A549 (cell line): ENCODE results near the gene ZNF768. TPM values are rescaled to one million over a fixed set of nuclear protein-coding genes. Genes with fewer than 3 reads are reported as not detected.

Experiments used
- ATAC-seq, 2 experiments: fragments of 200-7000 bp in 1 of 2; fragments of >200 bp in 1 of 2; cut with Nextera tagmentation in 1 of 2; cut with Tn5 transposase in 1 of 2; 3 replicates each; pipeline versions ENCODE4 v1.8.0 to v1.9.1; 2018 to 2020; ENCODE audit warnings: mild to moderate bottlenecking in 1 of 2, moderate library complexity in 1 of 2
- CTCF ChIA-PET: fragments of 300-600 bp; sonication (Branson Sonifier 250); formaldehyde crosslinking; extraction: SDS; loops from one replicate; lab custom pipeline; 2021; ENCODE audit warnings: antibody characterized with exemption, inconsistent platforms; lab: Yijun Ruan, JAX
- POLR2A ChIA-PET: fragments of 350-600 bp; formaldehyde crosslinking; extraction: SDS; loops from one replicate; lab custom pipeline; 2021; ENCODE audit warnings: antibody characterized with exemption, inconsistent platforms; lab: Yijun Ruan, JAX
- DNase-seq, 2 experiments: peaks; one replicate each; pipeline versions ENCODE4 v3.0.0 to v3.0.0-alpha.2; 2011 to 2016; ENCODE audit warnings: low read depth in 1 of 2, low spot score in 1 of 2
- FAIRE-seq: peaks from 2 replicates; lab custom pipeline; 2011; peaks lifted over from hg19 to GRCh38; lab: Jason Lieb, UNC
- H3K27ac ChIP-seq, 2 experiments: fragments of >200 bp; sonication (Bioruptor Twin); formaldehyde crosslinking; 3 replicates each; pipeline ENCODE4 v1.5.1; 2016 to 2017
- H3K4me1 ChIP-seq: fragments of >200 bp; sonication (Bioruptor Twin); formaldehyde crosslinking; 3 replicates; pipeline ENCODE4 v1.6.1; 2016
- H3K4me2 ChIP-seq: fragments of >200 bp; sonication (Bioruptor Twin); formaldehyde crosslinking; 3 replicates; pipeline ENCODE4 v1.6.1; 2016
- H3K4me3 ChIP-seq: fragments of >200 bp; sonication (Bioruptor Twin); formaldehyde crosslinking; 3 replicates; pipeline ENCODE4 v1.5.1; 2016
- H3K9me3 ChIP-seq: fragments of >200 bp; sonication (Bioruptor Twin); formaldehyde crosslinking; 3 replicates; pipeline ENCODE4 v1.6.1; 2016
- CBX8 ChIP-seq: fragments of 200-600 bp; sonication (generic); IDR thresholded peaks from 2 replicates; pipeline ENCODE4 v1.6.1; 2016
- CHD2 ChIP-seq: fragments of 150-350 bp; IDR thresholded peaks from 2 replicates; pipeline ENCODE4 v1.6.1; 2014; ENCODE audit warnings: low read length; ENCODE audit not compliant: partially characterized antibody
- EHMT2 ChIP-seq: fragments of 200-600 bp; sonication (generic); IDR thresholded peaks from 2 replicates; pipeline ENCODE4 v1.6.1; 2016; ENCODE audit warnings: antibody characterized with exemption, low read depth, mild to moderate bottlenecking, moderate library complexity
- GATA3 ChIP-seq: IDR thresholded peaks from 2 replicates; pipeline ENCODE4 v1.6.1; 2012; ENCODE audit warnings: borderline replicate concordance
- HEYL ChIP-seq: fragments of 250-450 bp; sonication (Bioruptor Pico); IDR thresholded peaks from 2 replicates; pipeline ENCODE4 v1.8.0; 2021; ENCODE audit warnings: mild to moderate bottlenecking, moderate library complexity
- HOXB13 ChIP-seq: fragments of 250-450 bp; sonication (Bioruptor Pico); IDR thresholded peaks from 2 replicates; pipeline ENCODE4 v1.5.0; 2020; ENCODE audit warnings: low read depth, mild to moderate bottlenecking, moderate library complexity
- HOXB5 ChIP-seq: fragments of 250-450 bp; sonication (Bioruptor Pico); IDR thresholded peaks from 2 replicates; pipeline ENCODE4 v1.5.0; 2020; ENCODE audit warnings: mild to moderate bottlenecking, moderate library complexity
- JUN ChIP-seq, 2 experiments: fragments of >200 bp; sonication (Bioruptor Twin); formaldehyde crosslinking; IDR thresholded peaks; 2 replicates in 1 of 2; 3 replicates in 1 of 2; pipeline ENCODE4 v1.6.1; 2016 to 2017
- KDM1A ChIP-seq: fragments of 200-600 bp; sonication (generic); IDR thresholded peaks from 2 replicates; pipeline ENCODE4 v1.6.1; 2016; ENCODE audit warnings: low read depth, mild to moderate bottlenecking
- KDM5A ChIP-seq: fragments of 200-600 bp; sonication (generic); IDR thresholded peaks from 2 replicates; pipeline ENCODE4 v1.6.1; 2016; ENCODE audit warnings: antibody characterized with exemption, mild to moderate bottlenecking
- MAFK ChIP-seq: fragments of 450-650 bp; IDR thresholded peaks from 2 replicates; pipeline ENCODE4 v1.6.1; 2014; ENCODE audit not compliant: partially characterized antibody
- MAZ ChIP-seq: fragments of 150-350 bp; IDR thresholded peaks from 2 replicates; pipeline ENCODE4 v1.6.1; 2014; ENCODE audit warnings: antibody characterized with exemption, low read depth, low read length, borderline replicate concordance
- NFE2L2 ChIP-seq: fragments of 150-350 bp; conservative IDR thresholded peaks from 2 replicates; pipeline ENCODE4 v1.6.1; 2014; ENCODE audit warnings: low read length
- NPAS2 ChIP-seq: fragments of 250-450 bp; sonication (Bioruptor Pico); IDR thresholded peaks from 2 replicates; pipeline ENCODE4 v1.8.0; 2022; ENCODE audit warnings: mild to moderate bottlenecking, moderate library complexity, borderline replicate concordance
- PHF8 ChIP-seq: fragments of 200-600 bp; sonication (generic); IDR thresholded peaks from 2 replicates; pipeline ENCODE4 v1.6.1; 2016; ENCODE audit warnings: low read depth, mild to moderate bottlenecking, antibody characterized with exemption, moderate library complexity, borderline replicate concordance
- POLR2A ChIP-seq: IDR thresholded peaks from 2 replicates; pipeline ENCODE4 v1.6.1; 2012; ENCODE audit warnings: mild to moderate bottlenecking, low read length
- RCOR1 ChIP-seq: fragments of 150-350 bp; IDR thresholded peaks from 2 replicates; pipeline ENCODE4 v1.6.1; 2014; ENCODE audit warnings: antibody characterized with exemption, low read length, low read depth
- RNF2 ChIP-seq: fragments of 200-600 bp; sonication (generic); IDR thresholded peaks from 2 replicates; pipeline ENCODE4 v1.6.1; 2016; ENCODE audit warnings: low read depth, mild to moderate bottlenecking, antibody characterized with exemption, moderate library complexity, borderline replicate concordance
- SMC3 ChIP-seq: fragments of >200 bp; sonication (Bioruptor Twin); formaldehyde crosslinking; IDR thresholded peaks from 3 replicates; pipeline ENCODE4 v1.6.1; 2018; ENCODE audit warnings: inconsistent platforms
- TP53 ChIP-seq: fragments of 250-450 bp; sonication (Bioruptor Pico); IDR thresholded peaks from 2 replicates; pipeline ENCODE4 v1.5.0; 2021; ENCODE audit warnings: mild to moderate bottlenecking, moderate library complexity
- ZC3H11A ChIP-seq: fragments of 450-650 bp; IDR thresholded peaks from 2 replicates; pipeline ENCODE4 v1.6.1; 2014; ENCODE audit warnings: antibody characterized with exemption, mild to moderate bottlenecking
- ZNF302 ChIP-seq: fragments of 250-450 bp; sonication (Bioruptor Pico); IDR thresholded peaks from 2 replicates; pipeline ENCODE4 v1.9.0; 2021; ENCODE audit warnings: inconsistent platforms, mild to moderate bottlenecking, moderate library complexity
- WGBS: methylation state at CpG from one replicate; pipeline ENCODE4 v1.1.6; 2017; ENCODE audit errors: missing lambda C conversion rate; 5-methylcytosine and 5-hydroxymethylcytosine counted together
- polyA plus RNA-seq, 4 experiments: library from polyadenylated mRNA; depleted of rRNA in 3 of 4; stranded (reverse); fragments of >200 nt; fragmentation: RNase III in 1 of 4; extraction: RNeasy Plus Mini Kit Qiagen cat#74134 plus additional on column Dnase treatment in 1 of 4; gene quantifications; 2 replicates in 3 of 4; 3 replicates in 1 of 4; pipeline ENCODE4 v1.2.3, GENCODE V29; 2011 to 2017
- TF ChIP-seq, protein P1 (sequence below): IDR thresholded peaks from 2 replicates; pipeline ENCODE4 v1.6.1; 2012
- TF ChIP-seq, protein P2 (sequence below): IDR thresholded peaks from 2 replicates; pipeline ENCODE4 v1.6.1; 2012; ENCODE audit warnings: low read depth, borderline replicate concordance
- TF ChIP-seq, protein P3 (sequence below): fragments of 250-450 bp; sonication (Bioruptor Pico); IDR thresholded peaks from 2 replicates; pipeline ENCODE4 v1.5.0; 2021; ENCODE audit warnings: mild to moderate bottlenecking, moderate library complexity, borderline replicate concordance
- TF ChIP-seq, protein P4 (sequence below): fragments of >200 bp; sonication (Bioruptor Twin); formaldehyde crosslinking; IDR thresholded peaks from 3 replicates; pipeline ENCODE4 v1.6.1; 2016
- TF ChIP-seq, protein P5 (sequence below): IDR thresholded peaks from 2 replicates; pipeline ENCODE4 v1.6.1; 2012
- TF ChIP-seq, protein P6 (sequence below): fragments of 200-600 bp; sonication (generic); IDR thresholded peaks from 2 replicates; pipeline ENCODE4 v1.6.1; 2016; ENCODE audit warnings: antibody characterized with exemption, mild to moderate bottlenecking, moderate library complexity

ZNF768 gene
- polyA plus RNA-seq, 2 of the 4 experiments (the other 2 are of a cell fraction) = 17.0 to 33.6 TPM

DNA sequence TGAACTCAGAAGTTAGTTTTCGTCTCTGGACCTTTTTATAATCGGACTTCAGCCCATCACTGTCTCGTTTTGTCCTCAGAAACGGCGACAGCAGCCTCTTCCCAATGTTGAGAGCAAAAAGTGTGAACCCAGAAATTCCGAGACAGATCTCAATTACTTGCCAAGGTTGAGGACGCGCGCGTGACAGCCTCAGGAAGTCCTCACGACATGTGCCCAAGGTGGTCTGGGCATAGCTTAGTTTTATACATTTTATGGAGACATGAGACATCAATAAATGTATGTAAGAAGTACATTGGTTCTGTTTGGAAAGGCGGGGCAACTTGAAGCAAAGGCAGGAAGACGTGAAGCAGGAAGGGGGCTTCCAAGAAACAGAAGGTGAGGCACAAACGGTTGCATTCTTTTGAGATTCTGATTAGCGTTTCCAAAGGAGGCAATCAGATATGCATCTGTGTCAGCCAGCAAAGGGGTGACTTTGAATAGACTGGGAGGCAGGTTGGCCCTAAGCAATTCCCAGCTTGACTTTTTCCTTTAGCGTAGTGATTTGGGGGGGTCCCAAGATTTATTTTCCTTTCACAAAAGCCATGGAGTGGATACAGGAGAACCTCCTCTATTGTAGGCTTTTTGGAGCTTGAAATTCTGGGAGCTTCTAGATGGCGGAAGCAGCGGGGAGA is 8.9 kb upstream of the ZNF768 start:
- Histone ChIP-seq H3K4me2 (peak overlapping the region; percentile 87), H3K9me3 (no peaks in the 10 kb centered on the region), H3K4me3 (peak overlapping the region; percentile 52), H3K27ac (peak overlapping the region; percentile 89 to 93), H3K4me1 (peaks cover 13% of the 10 kb centered on the region; the same call in 2 of the 3 replicates)
- TF ChIP-seq CBX8 = no peak
- 0 out of 2 replicates have a peak, but pooled peaks have one; percentile 60 for TF ChIP-seq HOXB13 (CRISPR knock-in tag)
- TF ChIP-seq, protein P1, sequence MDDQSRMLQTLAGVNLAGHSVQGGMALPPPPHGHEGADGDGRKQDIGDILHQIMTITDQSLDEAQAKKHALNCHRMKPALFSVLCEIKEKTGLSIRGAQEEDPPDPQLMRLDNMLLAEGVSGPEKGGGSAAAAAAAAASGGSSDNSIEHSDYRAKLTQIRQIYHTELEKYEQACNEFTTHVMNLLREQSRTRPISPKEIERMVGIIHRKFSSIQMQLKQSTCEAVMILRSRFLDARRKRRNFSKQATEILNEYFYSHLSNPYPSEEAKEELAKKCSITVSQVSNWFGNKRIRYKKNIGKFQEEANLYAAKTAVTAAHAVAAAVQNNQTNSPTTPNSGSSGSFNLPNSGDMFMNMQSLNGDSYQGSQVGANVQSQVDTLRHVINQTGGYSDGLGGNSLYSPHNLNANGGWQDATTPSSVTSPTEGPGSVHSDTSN = no peak
- TF ChIP-seq GATA3 = no peak
- TF ChIP-seq NPAS2 (CRISPR knock-in tag) = no peak
- TF ChIP-seq TP53 (CRISPR knock-in tag) = no peak
- TF ChIP-seq, protein P2, sequence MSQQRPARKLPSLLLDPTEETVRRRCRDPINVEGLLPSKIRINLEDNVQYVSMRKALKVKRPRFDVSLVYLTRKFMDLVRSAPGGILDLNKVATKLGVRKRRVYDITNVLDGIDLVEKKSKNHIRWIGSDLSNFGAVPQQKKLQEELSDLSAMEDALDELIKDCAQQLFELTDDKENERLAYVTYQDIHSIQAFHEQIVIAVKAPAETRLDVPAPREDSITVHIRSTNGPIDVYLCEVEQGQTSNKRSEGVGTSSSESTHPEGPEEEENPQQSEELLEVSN = peak; percentile 67; the same call in 1 of the 2 replicates
- no peak for TF ChIP-seq POLR2A
- no peak for TF ChIP-seq SMC3
- TF ChIP-seq, protein P3, sequence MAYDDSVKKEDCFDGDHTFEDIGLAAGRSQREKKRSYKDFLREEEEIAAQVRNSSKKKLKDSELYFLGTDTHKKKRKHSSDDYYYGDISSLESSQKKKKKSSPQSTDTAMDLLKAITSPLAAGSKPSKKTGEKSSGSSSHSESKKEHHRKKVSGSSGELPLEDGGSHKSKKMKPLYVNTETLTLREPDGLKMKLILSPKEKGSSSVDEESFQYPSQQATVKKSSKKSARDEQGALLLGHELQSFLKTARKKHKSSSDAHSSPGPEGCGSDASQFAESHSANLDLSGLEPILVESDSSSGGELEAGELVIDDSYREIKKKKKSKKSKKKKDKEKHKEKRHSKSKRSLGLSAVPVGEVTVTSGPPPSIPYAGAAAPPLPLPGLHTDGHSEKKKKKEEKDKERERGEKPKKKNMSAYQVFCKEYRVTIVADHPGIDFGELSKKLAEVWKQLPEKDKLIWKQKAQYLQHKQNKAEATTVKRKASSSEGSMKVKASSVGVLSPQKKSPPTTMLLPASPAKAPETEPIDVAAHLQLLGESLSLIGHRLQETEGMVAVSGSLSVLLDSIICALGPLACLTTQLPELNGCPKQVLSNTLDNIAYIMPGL (CRISPR knock-in tag) = 0 out of 2 replicates have a peak, but pooled peaks have one; percentile 39
- TF ChIP-seq EHMT2 = no peak
- no peak for TF ChIP-seq CHD2
- no peak for TF ChIP-seq MAFK
- no peak for TF ChIP-seq KDM1A
- peak; percentile 78; the same call in 1 of the 2 replicates for TF ChIP-seq RNF2
- no peak for TF ChIP-seq NFE2L2
- no peak for TF ChIP-seq KDM5A
- TF ChIP-seq, protein P4, sequence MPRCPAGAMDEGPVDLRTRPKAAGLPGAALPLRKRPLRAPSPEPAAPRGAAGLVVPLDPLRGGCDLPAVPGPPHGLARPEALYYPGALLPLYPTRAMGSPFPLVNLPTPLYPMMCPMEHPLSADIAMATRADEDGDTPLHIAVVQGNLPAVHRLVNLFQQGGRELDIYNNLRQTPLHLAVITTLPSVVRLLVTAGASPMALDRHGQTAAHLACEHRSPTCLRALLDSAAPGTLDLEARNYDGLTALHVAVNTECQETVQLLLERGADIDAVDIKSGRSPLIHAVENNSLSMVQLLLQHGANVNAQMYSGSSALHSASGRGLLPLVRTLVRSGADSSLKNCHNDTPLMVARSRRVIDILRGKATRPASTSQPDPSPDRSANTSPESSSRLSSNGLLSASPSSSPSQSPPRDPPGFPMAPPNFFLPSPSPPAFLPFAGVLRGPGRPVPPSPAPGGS = peak; percentile 73; the same call in 1 of the 3 replicates
- peak; percentile 12 to 50; a peak in 2 of 5 replicates for TF ChIP-seq JUN (IDR thresholded peaks at IDR 0.05)
- TF ChIP-seq, protein P5, sequence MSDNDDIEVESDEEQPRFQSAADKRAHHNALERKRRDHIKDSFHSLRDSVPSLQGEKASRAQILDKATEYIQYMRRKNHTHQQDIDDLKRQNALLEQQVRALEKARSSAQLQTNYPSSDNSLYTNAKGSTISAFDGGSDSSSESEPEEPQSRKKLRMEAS = peak; percentile 71
- TF ChIP-seq HOXB5 (CRISPR knock-in tag) = no peak
- TF ChIP-seq PHF8 = no peak; the same call in 1 of the 2 replicates
- TF ChIP-seq, protein P6, sequence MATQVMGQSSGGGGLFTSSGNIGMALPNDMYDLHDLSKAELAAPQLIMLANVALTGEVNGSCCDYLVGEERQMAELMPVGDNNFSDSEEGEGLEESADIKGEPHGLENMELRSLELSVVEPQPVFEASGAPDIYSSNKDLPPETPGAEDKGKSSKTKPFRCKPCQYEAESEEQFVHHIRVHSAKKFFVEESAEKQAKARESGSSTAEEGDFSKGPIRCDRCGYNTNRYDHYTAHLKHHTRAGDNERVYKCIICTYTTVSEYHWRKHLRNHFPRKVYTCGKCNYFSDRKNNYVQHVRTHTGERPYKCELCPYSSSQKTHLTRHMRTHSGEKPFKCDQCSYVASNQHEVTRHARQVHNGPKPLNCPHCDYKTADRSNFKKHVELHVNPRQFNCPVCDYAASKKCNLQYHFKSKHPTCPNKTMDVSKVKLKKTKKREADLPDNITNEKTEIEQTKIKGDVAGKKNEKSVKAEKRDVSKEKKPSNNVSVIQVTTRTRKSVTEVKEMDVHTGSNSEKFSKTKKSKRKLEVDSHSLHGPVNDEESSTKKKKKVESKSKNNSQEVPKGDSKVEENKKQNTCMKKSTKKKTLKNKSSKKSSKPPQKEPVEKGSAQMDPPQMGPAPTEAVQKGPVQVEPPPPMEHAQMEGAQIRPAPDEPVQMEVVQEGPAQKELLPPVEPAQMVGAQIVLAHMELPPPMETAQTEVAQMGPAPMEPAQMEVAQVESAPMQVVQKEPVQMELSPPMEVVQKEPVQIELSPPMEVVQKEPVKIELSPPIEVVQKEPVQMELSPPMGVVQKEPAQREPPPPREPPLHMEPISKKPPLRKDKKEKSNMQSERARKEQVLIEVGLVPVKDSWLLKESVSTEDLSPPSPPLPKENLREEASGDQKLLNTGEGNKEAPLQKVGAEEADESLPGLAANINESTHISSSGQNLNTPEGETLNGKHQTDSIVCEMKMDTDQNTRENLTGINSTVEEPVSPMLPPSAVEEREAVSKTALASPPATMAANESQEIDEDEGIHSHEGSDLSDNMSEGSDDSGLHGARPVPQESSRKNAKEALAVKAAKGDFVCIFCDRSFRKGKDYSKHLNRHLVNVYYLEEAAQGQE = no peak
- TF ChIP-seq RCOR1 = no peak
- no peak for TF ChIP-seq HEYL
- no peak for TF ChIP-seq ZC3H11A
- TF ChIP-seq MAZ = no peak
- 0 out of 2 replicates have a peak, but pooled peaks have one; percentile 24 for TF ChIP-seq ZNF302 (CRISPR knock-in tag)
- no peak for DNase-seq
- peak; percentile 6 to 9; a peak in 3 of 6 replicates for ATAC-seq
- ChIA-PET POLR2A (interaction anchor here (0.6 to 3.0 kb wide), 12 partner anchors 8 to 263 kb away, joined by 3 to 36 read pairs (median 5); partner anchors contain the start of genes DCTPP1, ZNF688, ZNF689 and ZNF764), CTCF (interaction anchor here (0.6 to 2.8 kb wide), 10 partner anchors 10 to 105 kb away, joined by 3 to 12 read pairs (median 8); partner anchors contain the start of genes DCTPP1, ZNF764, ZNF768 and ZNF785)
- 25% methylated on average over 18 of the region's 18 CpGs for WGBS
- FAIRE-seq = no peak
